ENCODE results near the gene RIPOR2.
A peak's percentile ranks its signal among the peaks of the same experiment; 100 is the strongest.
"Not testable (repeated sequence)": the region's sequence is repeated elsewhere in the genome, so short reads cannot be mapped to it uniquely, and the experiment has no call there.

Gene RIPOR2

DNA sequence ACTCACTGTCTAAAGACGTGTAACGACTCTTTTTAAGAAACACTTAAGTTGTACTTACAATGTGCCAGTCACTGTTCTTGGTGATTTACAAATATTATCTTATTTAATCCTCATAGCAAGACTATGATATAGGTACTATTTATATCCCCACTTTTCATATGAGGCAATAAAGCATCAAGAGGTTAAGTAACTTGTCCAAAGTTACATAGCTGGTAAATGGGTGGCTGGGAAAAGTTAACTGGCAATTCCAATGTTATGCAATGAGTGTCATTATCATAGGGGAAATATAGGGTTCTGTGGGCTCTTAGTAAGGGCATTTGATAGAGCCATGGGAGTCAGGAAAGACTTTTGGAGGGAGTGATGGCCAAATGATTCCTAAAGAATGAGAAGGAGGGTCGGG is 21.4 kb upstream of the RIPOR2 start:
- no peak for DNase-seq (ENCODE audit: low spot score)

DNA sequence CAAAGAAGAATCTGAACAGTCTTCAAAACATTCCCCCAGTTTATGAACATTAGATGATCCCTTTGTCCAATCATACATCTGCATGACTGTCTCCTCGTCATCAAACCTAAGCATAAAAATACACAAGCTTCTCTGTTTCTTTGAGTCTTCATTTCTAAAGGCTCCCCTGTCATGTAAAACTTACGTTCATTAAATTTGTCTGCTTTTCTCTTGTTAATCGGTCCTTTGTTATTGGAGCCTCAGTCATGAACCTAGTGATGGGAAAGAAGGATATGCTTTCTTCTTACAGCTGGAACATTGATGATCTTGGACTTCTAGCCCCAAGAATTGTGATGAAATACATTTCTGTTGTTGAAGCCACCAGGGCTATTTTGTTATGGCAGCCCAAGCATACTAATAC is 18.0 kb upstream of the RIPOR2 start:
- DNase-seq (ENCODE audit: low spot score) = no peak

DNA sequence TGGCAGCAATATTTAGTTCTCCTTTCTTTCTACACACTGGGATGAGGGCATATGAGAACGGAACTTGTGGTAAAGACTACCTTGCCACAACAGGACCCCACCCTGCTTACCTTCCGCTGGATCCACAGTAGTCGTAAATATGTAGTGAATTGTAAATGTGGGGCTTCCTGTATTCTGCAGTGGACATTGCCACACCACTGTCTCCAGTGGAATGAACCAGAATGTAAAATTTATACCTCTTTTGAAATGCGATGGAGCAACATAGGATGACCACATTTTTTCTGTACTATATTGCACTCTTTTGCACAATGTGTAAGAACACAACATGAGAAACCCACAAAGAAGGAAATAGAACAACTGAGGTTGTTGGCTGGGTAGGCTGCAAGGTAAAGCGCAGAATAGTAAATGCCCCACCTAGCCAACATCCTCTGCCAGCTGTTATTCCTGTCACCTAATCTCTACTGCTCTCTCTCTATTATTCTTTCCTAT is 16.1 kb upstream of the RIPOR2 start:
- peak; percentile 77 for DNase-seq (ENCODE audit: low spot score)

DNA sequence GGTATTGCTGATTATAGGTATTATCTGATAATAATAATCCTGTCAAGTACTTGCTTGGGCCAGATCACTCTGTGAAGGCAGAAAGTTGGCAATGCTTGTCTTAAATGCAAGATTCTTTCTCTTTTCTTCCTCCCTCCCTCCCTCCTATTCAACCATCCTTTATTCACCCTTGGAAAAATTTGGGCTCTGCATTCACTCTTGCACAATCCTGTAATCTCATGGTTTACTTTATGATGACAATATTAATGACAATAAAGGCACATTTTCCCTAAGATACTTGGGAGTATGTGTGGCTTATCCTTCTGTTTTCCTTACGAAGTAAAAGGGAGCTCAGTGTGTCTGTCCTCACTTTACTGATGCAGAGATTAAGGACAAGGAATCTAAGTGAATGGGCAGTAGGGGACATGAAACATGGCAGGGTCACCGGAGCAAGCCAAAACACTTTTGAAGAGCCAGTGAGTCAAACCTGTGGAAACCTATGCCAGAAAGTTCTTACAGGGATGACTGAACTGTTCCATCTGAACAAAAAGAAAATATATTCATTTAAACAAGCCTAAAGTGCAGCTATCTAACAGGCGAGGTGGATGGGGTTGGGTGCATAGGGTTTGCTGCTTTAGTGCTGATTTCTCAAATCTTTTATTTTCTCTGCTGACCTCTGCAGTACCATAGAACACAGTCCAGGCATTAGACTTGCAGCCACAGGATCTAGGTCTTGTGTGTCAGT is 14.6 kb upstream of the RIPOR2 start:
- no peak for DNase-seq (ENCODE audit: low spot score)

DNA sequence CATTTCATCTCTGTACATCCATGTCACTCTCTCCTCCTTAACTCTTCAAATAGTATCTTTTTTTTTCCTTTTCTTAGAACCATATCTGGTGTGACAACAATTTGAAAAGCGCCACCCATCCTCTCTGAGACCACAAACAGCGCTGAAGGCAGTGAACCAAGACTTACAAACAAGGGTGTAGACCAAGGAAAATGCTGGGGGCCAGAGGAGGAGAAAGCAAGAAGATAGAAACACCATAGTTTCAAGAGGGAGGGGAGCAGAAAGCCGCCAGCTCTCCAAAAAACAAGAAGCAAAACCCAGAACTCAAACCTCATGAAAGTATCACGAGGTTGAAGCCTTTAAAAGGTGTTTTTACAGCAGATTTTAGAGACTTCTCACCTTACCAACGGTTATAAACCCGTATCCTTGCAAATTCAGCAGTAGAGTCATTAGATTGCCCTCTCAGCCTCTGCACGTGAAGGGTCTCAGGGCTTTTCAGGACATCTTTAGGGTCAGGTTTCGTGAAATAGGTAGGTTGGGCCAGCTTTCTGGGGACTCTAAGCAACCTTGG is 13.3 kb upstream of the RIPOR2 start:
- peak; percentile 83 for DNase-seq (ENCODE audit: low spot score)

DNA sequence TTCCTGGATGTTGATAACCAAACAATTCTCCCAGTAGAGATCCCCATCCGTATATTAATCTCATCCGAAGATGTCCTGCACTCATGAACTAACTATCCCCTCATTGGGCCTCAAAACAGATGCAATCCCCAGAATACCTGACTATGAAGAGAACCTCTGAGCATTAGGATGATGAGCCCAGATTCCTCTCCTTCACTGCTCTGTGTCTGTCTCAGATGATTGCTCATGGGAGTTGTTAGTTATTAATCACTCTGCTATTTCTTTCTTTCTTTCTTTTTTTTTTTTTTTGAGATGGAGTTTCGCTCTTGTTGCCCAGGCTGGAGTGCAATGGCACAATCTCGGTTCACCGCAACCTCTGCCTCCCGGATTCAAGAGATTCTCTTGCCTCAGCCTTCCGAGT is 12.5 kb upstream of the RIPOR2 start:
- DNase-seq (ENCODE audit: low spot score) = not testable (repeated sequence)

DNA sequence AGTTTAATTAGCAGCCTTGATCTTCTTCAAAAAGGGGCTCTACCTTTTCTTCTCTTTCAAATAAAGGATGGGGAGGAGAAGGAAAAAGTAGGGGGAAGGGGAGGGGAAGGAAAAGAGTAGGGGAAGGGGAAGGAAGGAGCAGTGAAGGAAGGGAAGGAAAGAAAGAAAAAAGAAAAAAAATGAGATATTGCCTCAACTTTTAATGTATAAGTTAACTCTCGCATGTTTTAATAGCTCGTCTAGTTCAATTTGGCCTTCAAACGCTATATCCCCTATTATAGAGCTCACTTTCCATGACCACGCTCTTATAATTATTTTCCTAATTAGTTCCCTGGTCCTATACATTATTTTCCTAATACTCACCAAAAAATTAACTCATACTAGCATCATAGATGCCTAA is 11.9 kb upstream of the RIPOR2 start:
- no peak for DNase-seq (ENCODE audit: low spot score)

DNA sequence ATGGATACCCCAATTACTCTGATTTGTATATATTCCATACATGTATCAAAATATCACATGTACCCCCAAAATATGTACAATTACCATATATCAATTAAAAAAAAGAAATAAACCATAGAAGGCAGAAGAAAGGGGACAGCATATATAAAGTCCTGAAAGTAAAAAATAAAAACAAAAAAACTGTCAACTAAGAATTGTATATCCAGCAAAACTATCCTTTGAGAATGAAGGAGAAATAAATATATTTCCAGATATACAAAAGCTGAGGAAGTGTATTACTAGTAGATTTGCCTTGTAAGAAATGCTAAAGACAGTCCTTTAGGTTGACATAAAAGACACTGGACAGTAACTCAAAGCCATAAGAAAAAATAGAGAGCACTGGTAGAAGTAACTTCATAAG is 9.3 kb upstream of the RIPOR2 start:
- no peak for DNase-seq (ENCODE audit: low spot score)

DNA sequence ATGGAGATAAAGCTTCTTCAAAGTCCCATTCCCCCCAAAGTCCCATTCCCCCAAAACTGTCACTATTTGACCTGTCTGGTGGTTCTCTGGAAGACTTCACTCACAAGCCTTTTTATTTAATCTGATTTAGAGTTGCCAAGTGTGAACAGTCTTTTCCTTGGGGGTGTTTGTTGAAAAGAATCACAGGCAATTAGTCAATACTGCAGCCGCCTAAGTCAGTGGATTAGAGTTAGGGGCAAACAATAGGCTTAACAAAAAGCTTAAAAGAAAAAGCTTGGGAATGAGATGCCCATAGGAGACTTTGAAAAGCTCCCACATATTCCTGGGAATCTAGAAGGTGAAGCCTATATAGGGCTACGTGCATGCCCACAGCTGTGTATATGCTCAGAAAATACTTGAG is 8.0 kb upstream of the RIPOR2 start:
- DNase-seq (ENCODE audit: low spot score) = no peak

DNA sequence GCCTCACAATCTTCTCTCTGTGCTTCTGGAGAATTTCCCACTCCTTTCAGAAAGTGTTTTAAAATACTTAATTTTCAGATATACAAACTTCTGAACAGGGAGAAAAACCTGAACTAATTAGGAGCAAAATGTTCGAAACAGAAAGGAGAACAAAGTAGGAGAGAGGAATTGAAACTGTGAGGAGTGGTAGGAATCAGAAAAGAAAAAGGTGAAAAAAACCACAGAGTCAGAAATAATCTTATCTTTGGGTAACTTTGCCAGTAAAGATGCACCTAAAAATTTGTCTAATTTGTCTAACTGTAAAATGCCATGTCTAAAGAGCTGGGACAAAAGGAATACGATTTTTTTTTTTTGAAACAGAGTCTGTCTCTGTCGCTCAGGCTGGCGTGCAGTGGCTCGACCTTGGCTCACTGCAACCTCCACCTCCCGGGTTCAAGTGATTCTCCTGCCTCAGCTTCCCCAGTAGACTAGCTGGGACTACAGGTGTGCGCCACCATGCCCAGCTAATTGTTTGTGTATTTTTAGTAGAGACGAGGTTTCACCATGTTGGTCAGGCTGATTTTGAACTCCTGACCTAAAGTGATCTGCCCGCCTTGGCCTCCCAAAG is 4.7 kb upstream of the RIPOR2 start:
- no peak for DNase-seq (ENCODE audit: low spot score)

DNA sequence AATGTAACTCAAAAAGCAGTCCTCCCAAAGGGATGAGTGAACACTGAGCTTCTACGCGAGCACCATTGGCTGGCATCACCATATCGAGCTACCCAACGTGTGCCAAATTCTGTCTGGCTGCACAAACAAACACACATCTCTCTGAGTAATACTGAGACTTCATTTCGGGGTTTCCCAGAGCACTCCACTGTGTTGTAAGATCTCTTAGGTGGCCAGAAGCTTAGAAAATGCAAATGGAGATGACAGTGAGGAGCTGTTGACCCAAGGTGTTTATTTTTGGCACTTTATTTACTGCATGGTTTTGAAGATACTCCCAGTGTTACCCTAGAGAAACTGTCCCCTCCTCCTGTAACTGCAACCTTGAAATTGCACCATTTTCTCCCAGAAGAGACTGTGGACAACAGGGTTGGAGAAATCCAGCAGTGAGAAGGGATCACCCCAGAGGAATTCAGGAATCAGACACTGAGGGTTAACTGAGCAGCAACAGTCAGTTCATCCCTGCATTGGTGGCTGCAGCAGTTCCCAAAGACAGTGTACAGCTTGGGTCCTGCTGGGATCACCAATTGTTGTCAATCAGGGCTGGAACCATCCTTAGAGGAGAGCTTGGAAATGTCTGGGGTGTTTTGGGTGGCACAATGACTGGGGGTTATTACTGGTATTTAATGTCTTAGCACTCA is 1.0 kb upstream of the RIPOR2 start:
- peak; percentile 82 for DNase-seq (ENCODE audit: low spot score)

DNA sequence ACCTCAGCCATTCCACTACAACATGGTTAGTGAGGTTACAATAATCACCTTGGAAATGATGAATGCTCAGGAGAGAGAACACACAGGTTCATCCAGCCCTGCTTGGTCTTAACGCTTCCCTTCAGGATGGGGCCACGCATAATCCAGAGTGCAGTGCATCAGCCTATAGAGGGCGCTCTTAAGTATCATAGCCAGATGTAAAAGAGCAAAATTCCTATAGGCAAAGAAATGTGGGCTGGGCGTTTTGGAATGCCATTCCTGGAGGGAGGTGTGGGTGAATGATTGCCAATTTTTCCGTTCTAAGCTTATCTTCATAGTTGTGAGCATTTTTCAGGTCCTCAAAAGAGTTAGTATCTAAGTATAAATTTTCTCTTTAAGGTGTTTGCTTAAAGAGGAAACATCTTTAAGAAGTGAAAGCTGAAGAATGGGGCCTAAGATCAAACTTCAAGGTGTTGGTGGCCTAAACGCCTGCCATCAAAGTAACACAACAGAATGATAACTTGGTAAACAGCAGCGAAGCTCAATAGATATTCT is 1.8 kb downstream of the RIPOR2 start:
- DNase-seq (ENCODE audit: low spot score) = peak; percentile 67

DNA sequence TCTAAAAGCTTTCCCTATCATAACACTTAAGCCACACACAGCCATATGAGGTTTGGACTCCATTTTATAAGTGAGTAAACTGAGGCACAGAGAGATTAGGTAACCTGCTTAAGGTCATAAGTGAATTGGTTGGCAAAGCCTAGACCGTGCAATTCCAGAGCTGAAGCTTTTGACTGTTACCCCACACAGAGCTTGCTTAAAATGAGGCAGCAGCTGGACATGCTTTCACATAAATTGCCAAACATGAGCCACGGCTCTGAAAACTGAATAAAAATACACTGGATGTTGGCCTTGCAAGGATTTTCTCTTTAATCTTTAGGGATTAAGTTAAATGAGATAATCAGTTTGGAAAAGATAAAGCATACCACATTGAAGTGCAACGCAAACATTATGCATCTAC is 2.5 kb downstream of the RIPOR2 start:
- DNase-seq (ENCODE audit: low spot score) = no peak

DNA sequence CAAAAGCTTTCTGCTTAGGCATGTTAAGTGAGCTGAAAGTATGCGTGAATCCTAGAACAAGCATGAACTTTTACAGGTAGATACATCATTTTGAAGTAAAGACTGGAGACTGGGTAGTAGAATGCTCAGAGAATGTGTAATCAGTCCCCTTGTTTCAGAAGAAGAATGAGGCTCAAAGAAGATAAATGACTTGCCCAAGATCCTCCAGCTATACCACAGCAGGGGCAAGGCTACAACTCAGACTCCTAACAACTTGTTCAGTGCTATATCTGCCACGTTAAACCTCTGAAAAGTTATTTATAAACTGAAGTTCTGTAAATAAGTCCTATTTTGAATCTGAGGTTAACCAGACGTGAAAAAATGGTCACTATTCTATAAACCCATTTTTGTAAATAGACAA is 2.9 kb downstream of the RIPOR2 start:
- no peak for DNase-seq (ENCODE audit: low spot score)

DNA sequence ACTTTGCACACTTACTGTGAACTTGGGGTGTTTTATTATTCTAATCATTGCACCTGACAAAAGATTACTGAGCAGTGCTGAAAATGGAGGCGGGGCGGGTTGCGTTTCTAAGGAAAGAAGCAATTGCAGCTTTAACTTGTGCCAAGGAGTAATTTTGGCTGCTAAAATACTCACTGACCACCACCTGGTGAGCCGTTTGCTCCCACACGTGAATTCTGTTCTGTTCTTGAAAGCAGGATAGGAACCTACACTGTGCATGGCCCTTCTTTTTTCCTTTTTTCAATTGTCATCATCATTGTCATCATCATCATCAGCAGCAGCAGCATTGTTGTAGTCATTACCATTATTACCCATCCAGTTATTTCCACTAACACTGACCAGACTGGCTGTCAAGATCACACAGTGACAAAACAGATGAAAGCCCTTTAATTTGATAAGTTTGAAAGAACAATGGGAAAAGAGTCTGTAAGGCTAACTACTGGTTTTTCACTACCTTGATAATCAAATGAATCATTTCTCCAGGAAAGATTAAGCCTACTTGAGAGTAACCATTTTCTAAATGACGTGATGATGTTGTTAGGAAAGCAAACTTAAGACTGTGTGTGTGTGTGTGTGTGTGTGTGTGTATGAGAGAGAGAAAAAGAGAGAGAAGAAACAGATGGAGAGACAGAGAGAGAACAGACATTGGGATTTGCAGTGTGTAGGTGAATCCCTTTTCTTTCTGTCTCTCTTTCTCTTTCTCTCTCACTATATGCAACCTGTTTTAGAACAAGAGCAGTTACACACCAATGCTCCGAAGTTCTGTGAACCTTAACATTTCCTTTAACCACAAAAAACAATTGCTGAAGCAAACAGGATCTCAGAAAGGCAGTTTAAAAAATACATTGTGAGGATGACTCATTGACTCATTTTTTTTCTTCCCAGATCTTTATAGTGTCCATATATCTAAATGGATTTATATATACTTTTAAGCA is 3.8 kb downstream of the RIPOR2 start:
- peak; percentile 65 for DNase-seq (ENCODE audit: low spot score)

DNA sequence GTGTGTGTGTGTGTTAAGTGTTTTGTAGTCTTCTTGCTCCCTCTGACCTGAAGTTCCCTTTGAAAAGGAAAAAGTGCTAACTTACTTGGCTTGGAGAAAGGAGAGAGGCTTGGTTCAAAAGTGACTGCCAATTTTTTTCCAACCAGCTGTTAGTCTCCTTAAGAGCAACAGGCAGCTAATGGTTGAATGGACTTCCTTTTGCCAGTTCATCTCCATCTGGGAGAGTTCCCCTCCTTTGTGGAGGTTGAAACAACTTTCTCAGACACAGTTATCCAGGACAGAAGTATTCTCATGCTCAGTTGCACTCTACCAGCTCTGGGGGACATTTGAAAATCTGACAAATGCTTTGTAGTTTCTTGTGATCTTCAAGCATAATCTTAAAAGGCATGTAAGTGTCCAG is 4.5 kb downstream of the RIPOR2 start:
- DNase-seq (ENCODE audit: low spot score) = no peak

DNA sequence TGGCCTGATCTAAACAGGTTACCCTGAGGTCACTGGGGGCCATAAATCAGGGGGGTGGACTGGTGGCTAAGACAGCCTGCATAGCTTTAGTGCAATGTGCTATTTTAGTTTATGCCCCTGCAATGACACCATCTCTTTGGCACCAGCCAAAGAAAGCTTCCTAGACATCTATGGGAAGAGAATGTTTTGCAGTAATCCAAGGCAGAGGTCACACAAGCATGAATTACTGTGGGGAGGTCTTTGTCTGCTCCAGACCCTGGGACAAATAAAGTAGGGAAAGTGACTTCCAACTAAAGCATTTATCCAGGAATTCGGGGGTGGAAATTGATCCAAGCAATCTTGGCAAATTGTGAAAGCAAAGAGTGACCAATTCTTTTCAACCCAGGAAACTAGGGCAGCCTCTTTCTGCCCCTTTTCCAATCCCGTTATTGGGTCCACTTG is 5.3 kb downstream of the RIPOR2 start:
- DNase-seq (ENCODE audit: low spot score) = no peak

DNA sequence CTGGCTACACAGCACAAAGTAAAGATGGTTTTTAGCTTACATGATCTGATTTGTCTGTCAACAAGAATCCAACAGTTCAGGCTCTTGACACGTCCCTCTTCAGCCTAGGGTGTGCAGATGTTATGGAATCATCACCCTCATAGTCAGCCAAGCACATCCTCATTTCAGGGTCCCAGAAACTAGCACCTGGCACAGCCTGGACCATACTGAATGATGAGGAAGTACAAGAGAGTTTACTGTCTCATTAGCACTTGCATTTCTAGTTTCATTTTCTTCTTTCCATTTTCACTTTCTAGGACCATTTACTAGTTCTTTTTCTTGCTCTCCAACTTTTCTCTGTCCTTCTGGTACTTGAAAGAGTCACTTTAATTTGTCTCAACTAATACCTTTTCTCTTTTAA is 6.5 kb downstream of the RIPOR2 start:
- DNase-seq (ENCODE audit: low spot score) = no peak

DNA sequence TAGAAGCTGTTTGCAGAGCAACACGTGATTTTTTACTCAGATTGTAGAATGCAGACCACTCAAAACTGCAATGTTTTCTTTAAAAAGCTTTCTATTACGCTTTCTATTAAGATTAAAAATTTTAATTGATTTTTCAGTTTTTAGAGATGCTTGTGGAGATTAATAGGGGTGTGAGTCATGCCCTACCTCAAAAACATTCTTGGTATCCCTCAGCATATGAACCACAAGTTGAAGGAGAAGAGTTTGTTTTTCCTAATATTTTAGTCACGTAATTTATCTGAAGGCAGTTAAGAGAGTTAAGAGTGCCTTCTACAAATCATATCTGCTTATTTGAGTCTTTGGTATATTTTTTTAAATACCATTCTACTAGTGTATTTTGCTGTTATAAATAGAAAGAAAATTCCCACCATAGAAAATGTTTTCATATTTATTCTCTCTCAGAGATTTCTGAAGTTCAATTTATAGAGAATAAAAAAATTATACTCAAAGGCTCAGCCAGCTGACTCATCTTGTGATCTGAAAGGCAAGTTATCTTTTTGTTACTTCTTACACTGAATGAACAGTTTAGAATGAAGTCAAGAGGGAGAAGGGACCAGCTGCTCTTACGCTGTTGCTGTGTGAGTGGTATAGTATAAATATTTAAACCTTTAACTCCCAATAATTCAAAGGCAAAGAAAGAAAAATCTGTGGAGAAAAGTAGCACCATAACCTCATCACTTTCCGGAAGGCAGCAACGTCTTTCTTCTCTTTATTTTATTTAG is 7.6 kb downstream of the RIPOR2 start:
- DNase-seq (ENCODE audit: low spot score) = no peak

DNA sequence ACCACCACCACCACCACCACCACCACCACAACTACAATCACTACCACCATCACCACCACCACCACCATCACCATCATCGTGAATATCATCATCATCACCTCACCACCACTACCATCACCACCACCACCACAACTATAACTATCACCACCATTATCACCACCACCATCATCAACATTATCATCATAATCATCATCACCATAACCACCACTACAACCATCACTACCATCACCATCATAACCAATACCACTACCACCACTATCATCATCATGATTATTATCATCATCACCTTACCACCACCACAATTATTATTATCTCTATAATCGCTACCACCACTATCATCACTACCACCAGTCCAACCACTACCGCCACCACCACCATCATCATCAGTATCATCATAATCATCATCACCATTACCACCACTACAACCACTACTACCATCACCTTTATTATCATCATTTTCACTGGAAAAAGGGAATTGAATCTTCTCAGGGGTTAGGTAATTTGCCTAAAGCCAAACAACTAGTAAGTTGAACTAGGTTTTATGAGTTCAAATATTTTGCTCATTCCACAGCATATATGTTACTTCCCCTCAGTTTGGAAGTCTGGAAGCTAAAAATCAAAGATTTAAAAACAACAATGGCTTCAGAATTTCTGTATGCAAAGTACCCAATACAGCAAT is 8.3 kb downstream of the RIPOR2 start:
- no peak for DNase-seq (ENCODE audit: low spot score)

Data from CD4-positive, alpha-beta T cell treated with Interleukin-6 at 100 ng/mL for 8 hours (primary cell).